Dermis microvascular lymphatic vessel endothelial cell (primary cell): ENCODE data around the gene ADNP2. TPM values are rescaled to one million over a fixed set of nuclear protein-coding genes. Genes with fewer than 3 reads are reported as not detected.

Experiments used
- DNase-seq, 2 donors: peaks; one replicate each; pipeline versions ENCODE4 v3.0.0 to v3.0.0-alpha.2; 2010; ENCODE audit warnings: low read depth in 2 of 2
- total RNA-seq: library from RNA; depleted of rRNA; stranded (reverse); fragments of >200 nt; gene quantifications from 2 replicates; pipeline ENCODE4 v1.2.1, GENCODE V29; 2014

ADNP2 gene
- total RNA-seq, 1 donor from 2014 or later, result 12.2 TPM

DNA sequence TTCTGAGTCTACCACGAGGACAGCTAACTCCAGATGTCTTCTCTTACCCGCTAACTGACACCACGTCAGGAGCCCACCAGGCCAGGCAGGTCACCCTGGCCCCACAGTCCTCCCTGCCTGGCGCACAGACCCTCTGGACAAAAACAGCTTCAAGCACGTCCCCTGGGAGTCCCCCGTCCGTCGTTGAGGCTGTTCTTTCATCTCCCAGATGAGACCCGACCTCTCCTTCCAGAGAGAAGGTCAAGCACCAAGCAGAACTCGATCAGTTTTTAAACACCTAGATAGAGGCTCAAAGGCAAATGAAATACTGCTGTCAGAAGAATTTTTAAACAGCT is 80.4 kb downstream of the ADNP2 start:
- DNase-seq, result no peak

Other genes starting within 250 kb of the ADNP2 start
- 33.2 and 47.3 TPM in 2 replicates for gene SLC66A2, start 157.6 kb upstream of the ADNP2 start, total RNA-seq
- gene HSBP1L1, start 144.6 kb upstream of the ADNP2 start, total RNA-seq, result 1.8 and 3.4 TPM in 2 replicates
- 42.0 and 45.3 TPM in 2 replicates for gene TXNL4A, start 120.7 kb upstream of the ADNP2 start, total RNA-seq
- 32.4 and 34.0 TPM in 2 replicates for gene RBFA, start 74.8 kb upstream of the ADNP2 start, total RNA-seq
- 34.7 and 93.4 TPM in 2 replicates for gene PARD6G, start 138.3 kb downstream of the ADNP2 start, total RNA-seq